K562 (cell line): Measurements from ENCODE around the gene LRP10. TPM values are rescaled to one million over a fixed set of nuclear protein-coding genes. Genes with fewer than 3 reads are reported as not detected.

Experiments used
- CSDE1 ChIP-seq, 2 experiments: fragments of 450-650 bp; IDR thresholded peaks; 2 replicates each; pipeline ENCODE4 v1.6.1; 2016; ENCODE audit warnings: mild to moderate bottlenecking in 1 of 2
- DPF2 ChIP-seq: fragments of 450-650 bp; IDR thresholded peaks from 2 replicates; pipeline ENCODE4 v1.6.1; 2016
- ELF1 ChIP-seq: fragments of 200-800 bp; sonication (Bioruptor generic); IDR thresholded peaks from 2 replicates; pipeline ENCODE4 v1.6.1; 2016; ENCODE audit warnings: missing genetic modification characterization, missing compliant biosample characterization
- ESRRB ChIP-seq: fragments of 250-450 bp; sonication (Bioruptor Pico); IDR thresholded peaks from 2 replicates; pipeline ENCODE4 v1.5.0; 2020; ENCODE audit warnings: mild to moderate bottlenecking, moderate library complexity, borderline replicate concordance
- FOXK2 ChIP-seq, 2 experiments: fragments of 450-650 bp; IDR thresholded peaks in 1 of 2; conservative IDR thresholded peaks in 1 of 2; 2 replicates each; pipeline ENCODE4 v1.6.1; 2016; ENCODE audit warnings: low read depth in 2 of 2, mild to moderate bottlenecking in 1 of 2
- GTF2E2 ChIP-seq: fragments of 200-800 bp; sonication (Bioruptor generic); IDR thresholded peaks from 2 replicates; pipeline ENCODE4 v1.6.1; 2016; ENCODE audit warnings: missing genetic modification characterization, missing compliant biosample characterization
- HLTF ChIP-seq: fragments of 450-650 bp; IDR thresholded peaks from 2 replicates; pipeline ENCODE4 v1.6.1; 2016
- HMG20A ChIP-seq: fragments of 450-650 bp; formaldehyde crosslinking; conservative IDR thresholded peaks from 2 replicates; pipeline ENCODE4 v1.4.0; 2020; ENCODE audit warnings: mild to moderate bottlenecking, mixed read lengths
- MECOM ChIP-seq: fragments of 250-450 bp; sonication (Bioruptor Pico); IDR thresholded peaks from 2 replicates; pipeline ENCODE4 v1.8.0; 2022; ENCODE audit warnings: inconsistent platforms
- NCOA1 ChIP-seq: fragments of 450-650 bp; IDR thresholded peaks from 2 replicates; pipeline ENCODE4 v1.6.1; 2016; ENCODE audit warnings: low read depth
- NFRKB ChIP-seq: fragments of 450-650 bp; IDR thresholded peaks from 2 replicates; pipeline ENCODE4 v1.6.1; 2016; ENCODE audit warnings: low read depth
- NR2C1 ChIP-seq, 2 experiments: fragments of 450-650 bp; IDR thresholded peaks; 2 replicates each; pipeline ENCODE4 v1.6.1; 2017; ENCODE audit warnings: mild to moderate bottlenecking in 2 of 2, antibody characterized with exemption in 1 of 2, inconsistent platforms in 1 of 2, missing compliant biosample characterization in 1 of 2, missing genetic modification characterization in 1 of 2
- PML ChIP-seq: IDR thresholded peaks from 2 replicates; pipeline ENCODE4 v1.6.1; 2012; ENCODE audit warnings: low read length, inconsistent platforms
- RBM22 ChIP-seq: fragments of 200-400 bp; formaldehyde crosslinking; IDR thresholded peaks from 2 replicates; pipeline ENCODE4 v1.6.1; 2018; ENCODE audit warnings: low read length, low read depth; ENCODE audit not compliant: poor library complexity, severe bottlenecking
- RBM34 ChIP-seq: fragments of 200-400 bp; formaldehyde crosslinking; IDR thresholded peaks from 2 replicates; pipeline ENCODE4 v1.6.1; 2018; ENCODE audit warnings: low read length, borderline replicate concordance; ENCODE audit not compliant: insufficient read depth
- TGIF2 ChIP-seq: sonication (generic); formaldehyde crosslinking; IDR thresholded peaks from 2 replicates; pipeline ENCODE4 v1.8.1; 2022; ENCODE audit warnings: mild to moderate bottlenecking, missing genetic modification reagents, moderate library complexity
- ZEB2 ChIP-seq: fragments of 450-650 bp; IDR thresholded peaks from 2 replicates; pipeline ENCODE4 v1.6.1; 2016
- ZNF133 ChIP-seq: fragments of 250-450 bp; sonication (Bioruptor Pico); IDR thresholded peaks from 2 replicates; pipeline ENCODE4 v1.4.0; 2020; ENCODE audit warnings: mild to moderate bottlenecking
- ZNF224 ChIP-seq: sonication (generic); formaldehyde crosslinking; IDR thresholded peaks from 2 replicates; pipeline ENCODE4 v1.8.0; 2022; ENCODE audit warnings: mild to moderate bottlenecking, missing genetic modification reagents
- ZNF436 ChIP-seq: fragments of 250-450, 450-650 bp; sonication (Bioruptor Pico); formaldehyde crosslinking; IDR thresholded peaks from 2 replicates; pipeline ENCODE4 v1.7.0; 2020; ENCODE audit warnings: mild to moderate bottlenecking
- ZNF583 ChIP-seq: fragments of 250-450 bp; sonication (Bioruptor Pico); IDR thresholded peaks from 2 replicates; pipeline ENCODE4 v1.4.0; 2020
- polyA plus RNA-seq, 8 experiments: library from polyadenylated mRNA; depleted of rRNA in 4 of 8; stranded (reverse) in 5 of 8; unstranded in 3 of 8; fragments of >200 nt; fragmentation: Nextera tagmentation in 2 of 8; fragmentation: Illumina TruSeq in 1 of 8; extraction: Ambion mirVana in 2 of 8; extraction: Trizol in 1 of 8; gene quantifications; 2 replicates each; pipeline versions ENCODE4 v1.2.1 to v1.2.3, GENCODE V29; 2011 to 2014; ENCODE audit warnings: inconsistent platforms in 1 of 8, missing spikeins in 1 of 8
- total RNA-seq, 7 experiments: library from RNA; depleted of rRNA in 6 of 7; stranded (reverse); fragments of >200 nt in 6 of 7; fragmentation: Illumina TruSeq in 2 of 7; extraction: Trizol in 2 of 7; gene quantifications; 2 replicates each; pipeline versions ENCODE4 v1.2.1 to v1.2.3, GENCODE V29; 2011 to 2021; ENCODE audit warnings: low replicate concordance in 1 of 7
- TF ChIP-seq, protein P1 (sequence below): fragments of 250-450 bp; sonication (Bioruptor Pico); IDR thresholded peaks from 2 replicates; pipeline ENCODE4 v1.9.0; 2021; ENCODE audit warnings: mild to moderate bottlenecking
- TF ChIP-seq, protein P2 (sequence below): IDR thresholded peaks from 2 replicates; pipeline ENCODE4 v1.6.1; 2012; ENCODE audit warnings: low read depth, low read length, improper control_type of control experiment, borderline replicate concordance
- TF ChIP-seq, protein P3 (sequence below): IDR thresholded peaks from 2 replicates; pipeline ENCODE4 v1.6.1; 2011; ENCODE audit not compliant: insufficient read length; ENCODE audit errors: extremely low read depth
- TF ChIP-seq, protein P4 (sequence below): fragments of 450-650 bp; formaldehyde crosslinking; IDR thresholded peaks from 2 replicates; pipeline ENCODE4 v1.4.0; 2020; ENCODE audit warnings: mild to moderate bottlenecking
- TF ChIP-seq, protein P5 (sequence below): conservative IDR thresholded peaks from 2 replicates; pipeline ENCODE4 v1.6.1; 2011; ENCODE audit warnings: low read depth, mild to moderate bottlenecking, low read length; ENCODE audit not compliant: control insufficient read depth

LRP10 gene
- total and polyA plus RNA-seq, 9 of the 15 experiments (the other 6 are each of a cell fraction or from before 2014, with no cell fraction given) = 1.3 to 45.5 (median 10.9) TPM

DNA sequence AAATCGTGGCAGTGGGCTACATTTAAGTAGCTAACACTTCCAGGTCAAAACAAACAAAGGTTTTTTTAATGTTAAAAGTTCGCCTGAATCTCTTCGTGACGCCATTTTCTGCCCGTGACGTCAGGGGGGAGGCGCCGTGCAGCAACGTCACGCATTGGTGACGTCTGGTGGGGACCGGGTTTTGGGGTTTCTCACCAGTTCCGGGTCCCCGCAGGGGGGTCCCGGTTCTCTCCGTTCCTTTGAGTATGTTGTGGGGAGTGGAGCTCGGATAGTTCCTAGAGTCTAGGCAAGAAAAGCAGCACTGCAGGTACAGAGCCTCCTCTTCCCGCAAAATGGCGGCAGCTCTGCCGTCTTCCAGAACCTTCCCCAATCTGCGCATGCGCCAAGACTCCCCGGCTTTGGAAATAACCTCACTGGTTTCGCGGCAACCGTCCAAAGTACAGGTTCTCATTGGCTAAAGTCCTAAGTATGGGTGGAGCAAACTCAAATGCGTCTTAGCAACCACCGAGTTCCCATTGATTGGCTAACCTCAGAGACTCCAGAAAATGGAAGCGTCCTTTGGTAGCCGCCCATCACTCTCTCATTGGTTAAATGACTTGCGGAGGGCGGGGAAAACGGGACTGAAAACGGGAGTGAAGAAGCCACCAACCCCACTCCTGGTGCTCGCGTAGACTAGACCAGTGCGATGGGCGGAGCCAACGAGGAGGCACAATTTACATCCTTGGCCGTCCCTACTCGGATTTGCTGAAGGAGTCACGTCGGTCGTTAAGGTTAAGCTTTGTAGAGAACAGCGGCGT lies 47.5 kb downstream of the LRP10 start, which contains the start of gene RBM23 (continued):
- TF ChIP-seq, protein P1, sequence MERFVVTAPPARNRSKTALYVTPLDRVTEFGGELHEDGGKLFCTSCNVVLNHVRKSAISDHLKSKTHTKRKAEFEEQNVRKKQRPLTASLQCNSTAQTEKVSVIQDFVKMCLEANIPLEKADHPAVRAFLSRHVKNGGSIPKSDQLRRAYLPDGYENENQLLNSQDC (CRISPR knock-in tag) = no peak
- TF ChIP-seq FOXK2 (conservative IDR thresholded peaks at IDR 0.05 in 1 of 2, IDR thresholded peaks at IDR 0.05 in 1 of 2; ENCODE audit: low read depth in 2 of 2) = peak; percentile 63 to 84; a peak in 3 of 4 replicates
- no peak for TF ChIP-seq RBM22
- TF ChIP-seq ZNF224 (CRISPR knock-in tag) = no peak
- TF ChIP-seq HMG20A (CRISPR knock-in tag) = no peak
- TF ChIP-seq ZEB2 = no peak
- peak in 1 of 2 experiments; percentile 95; a peak in 2 of 4 replicates for TF ChIP-seq CSDE1 (IDR thresholded peaks at IDR 0.05)
- peak; percentile 76 for TF ChIP-seq PML
- TF ChIP-seq ELF1 (tag) = no peak
- TF ChIP-seq, protein P2, sequence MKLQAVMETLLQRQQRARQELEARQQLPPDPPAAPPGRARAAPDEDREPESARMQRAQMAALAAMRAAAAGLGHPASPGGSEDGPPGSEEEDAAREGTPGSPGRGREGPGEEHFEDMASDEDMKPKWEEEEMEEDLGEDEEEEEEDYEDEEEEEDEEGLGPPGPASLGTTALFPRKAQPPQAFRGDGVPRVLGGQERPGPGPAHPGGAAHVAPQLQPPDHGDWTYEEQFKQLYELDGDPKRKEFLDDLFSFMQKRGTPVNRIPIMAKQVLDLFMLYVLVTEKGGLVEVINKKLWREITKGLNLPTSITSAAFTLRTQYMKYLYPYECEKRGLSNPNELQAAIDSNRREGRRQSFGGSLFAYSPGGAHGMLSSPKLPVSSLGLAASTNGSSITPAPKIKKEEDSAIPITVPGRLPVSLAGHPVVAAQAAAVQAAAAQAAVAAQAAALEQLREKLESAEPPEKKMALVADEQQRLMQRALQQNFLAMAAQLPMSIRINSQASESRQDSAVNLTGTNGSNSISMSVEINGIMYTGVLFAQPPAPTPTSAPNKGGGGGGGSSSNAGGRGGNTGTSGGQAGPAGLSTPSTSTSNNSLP = no peak
- TF ChIP-seq HLTF = no peak
- TF ChIP-seq NFRKB = peak; percentile 96
- no peak for TF ChIP-seq MECOM (CRISPR knock-in tag)
- TF ChIP-seq ESRRB (CRISPR knock-in tag) = no peak
- no peak for TF ChIP-seq TGIF2 (CRISPR knock-in tag)
- TF ChIP-seq ZNF133 (CRISPR knock-in tag) = no peak
- TF ChIP-seq GTF2E2 = no peak
- 0 out of 2 replicates have a peak, but pooled peaks have one; percentile 47 for TF ChIP-seq ZNF583
- 0 out of 2 replicates have a peak, but pooled peaks have one; percentile 47 for TF ChIP-seq ZNF436 (CRISPR knock-in tag)
- no peak for TF ChIP-seq RBM34
- TF ChIP-seq, protein P3, sequence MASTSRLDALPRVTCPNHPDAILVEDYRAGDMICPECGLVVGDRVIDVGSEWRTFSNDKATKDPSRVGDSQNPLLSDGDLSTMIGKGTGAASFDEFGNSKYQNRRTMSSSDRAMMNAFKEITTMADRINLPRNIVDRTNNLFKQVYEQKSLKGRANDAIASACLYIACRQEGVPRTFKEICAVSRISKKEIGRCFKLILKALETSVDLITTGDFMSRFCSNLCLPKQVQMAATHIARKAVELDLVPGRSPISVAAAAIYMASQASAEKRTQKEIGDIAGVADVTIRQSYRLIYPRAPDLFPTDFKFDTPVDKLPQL = peak; percentile 8
- TF ChIP-seq, protein P4, sequence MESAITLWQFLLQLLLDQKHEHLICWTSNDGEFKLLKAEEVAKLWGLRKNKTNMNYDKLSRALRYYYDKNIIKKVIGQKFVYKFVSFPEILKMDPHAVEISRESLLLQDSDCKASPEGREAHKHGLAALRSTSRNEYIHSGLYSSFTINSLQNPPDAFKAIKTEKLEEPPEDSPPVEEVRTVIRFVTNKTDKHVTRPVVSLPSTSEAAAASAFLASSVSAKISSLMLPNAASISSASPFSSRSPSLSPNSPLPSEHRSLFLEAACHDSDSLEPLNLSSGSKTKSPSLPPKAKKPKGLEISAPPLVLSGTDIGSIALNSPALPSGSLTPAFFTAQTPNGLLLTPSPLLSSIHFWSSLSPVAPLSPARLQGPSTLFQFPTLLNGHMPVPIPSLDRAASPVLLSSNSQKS (CRISPR knock-in tag) = no peak
- peak; percentile 99 for TF ChIP-seq NCOA1
- TF ChIP-seq, protein P5, sequence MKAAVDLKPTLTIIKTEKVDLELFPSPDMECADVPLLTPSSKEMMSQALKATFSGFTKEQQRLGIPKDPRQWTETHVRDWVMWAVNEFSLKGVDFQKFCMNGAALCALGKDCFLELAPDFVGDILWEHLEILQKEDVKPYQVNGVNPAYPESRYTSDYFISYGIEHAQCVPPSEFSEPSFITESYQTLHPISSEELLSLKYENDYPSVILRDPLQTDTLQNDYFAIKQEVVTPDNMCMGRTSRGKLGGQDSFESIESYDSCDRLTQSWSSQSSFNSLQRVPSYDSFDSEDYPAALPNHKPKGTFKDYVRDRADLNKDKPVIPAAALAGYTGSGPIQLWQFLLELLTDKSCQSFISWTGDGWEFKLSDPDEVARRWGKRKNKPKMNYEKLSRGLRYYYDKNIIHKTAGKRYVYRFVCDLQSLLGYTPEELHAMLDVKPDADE = no peak
- TF ChIP-seq DPF2 = no peak
- peak; percentile 83 for TF ChIP-seq NR2C1 (IDR thresholded peaks at IDR 0.05)
- peak; percentile 78 for TF ChIP-seq NR2C1 (tag; IDR thresholded peaks at IDR 0.05)
